OCI-LY7 (cell line): Measurements from ENCODE around the gene NT5C2. TPM values are rescaled to one million over a fixed set of nuclear protein-coding genes. Genes with fewer than 3 reads are reported as not detected.

ENCODE experiments used
- BruUV-seq: library from RNA; stranded (reverse); fragments of 400-500 nt; replicated peaks from 2 replicates; lab custom pipeline; 2021; lab: Mats Ljungman, UMichigan
- CTCF ChIA-PET: fragments of 300-600 bp; sonication (Branson Sonifier 250); formaldehyde crosslinking; loops from one replicate; lab custom pipeline; 2022; ENCODE audit warnings: antibody characterized with exemption; ENCODE audit not compliant: unreplicated experiment; lab: Charles Lee
- POLR2A ChIA-PET: fragments of 300-600 bp; sonication (Branson Sonifier 250); formaldehyde crosslinking; loops from one replicate; lab custom pipeline; 2022; ENCODE audit warnings: antibody characterized with exemption; lab: Charles Lee
- DNase-seq: peaks from one replicate; pipeline ENCODE4 v3.0.0-alpha.2; 2015; ENCODE audit warnings: low spot score
- H2AFZ ChIP-seq: fragments of 200-600 bp; sonication (generic), shearing (Covaris generic); 2 replicates; pipeline ENCODE4 v1.6.1; 2014; ENCODE audit warnings: mild to moderate bottlenecking, antibody characterized with exemption, low read length, moderate library complexity
- H3K27ac ChIP-seq: fragments of 200-600 bp; sonication (generic); 2 replicates; pipeline ENCODE4 v1.5.1; 2014; ENCODE audit warnings: mixed run types, low read depth, mild to moderate bottlenecking, moderate library complexity, low read length, inconsistent platforms; ENCODE audit not compliant: poor library complexity, severe bottlenecking
- H3K36me3 ChIP-seq: fragments of 200-600 bp; sonication (generic); 2 replicates; pipeline ENCODE4 v1.6.1; 2014; ENCODE audit warnings: mild to moderate bottlenecking, antibody characterized with exemption, low read length, moderate library complexity, mixed read lengths; ENCODE audit not compliant: insufficient read depth
- H3K4me1 ChIP-seq: fragments of 200-600 bp; sonication (generic); 2 replicates; pipeline ENCODE4 v1.5.1; 2014; ENCODE audit warnings: mild to moderate bottlenecking, low read length; ENCODE audit not compliant: insufficient read depth, poor library complexity, severe bottlenecking
- H3K4me2 ChIP-seq: fragments of 200-600 bp; sonication (generic); 2 replicates; pipeline ENCODE4 v1.6.1; 2014; ENCODE audit warnings: mild to moderate bottlenecking, low read length
- H3K4me3 ChIP-seq: fragments of 200-600 bp; sonication (generic); 2 replicates; pipeline ENCODE4 v1.5.1; 2014; ENCODE audit warnings: mild to moderate bottlenecking, low read depth, low read length; ENCODE audit not compliant: poor library complexity, severe bottlenecking
- H3K79me2 ChIP-seq: fragments of 200-600 bp; sonication (generic); 2 replicates; pipeline ENCODE4 v1.6.1; 2016; ENCODE audit warnings: low read depth, mild to moderate bottlenecking, low read length, moderate library complexity, mixed read lengths; ENCODE audit not compliant: insufficient read depth
- H3K9me2 ChIP-seq: fragments of 200-600 bp; sonication (generic); 2 replicates; pipeline ENCODE4 v1.6.1; 2016; ENCODE audit warnings: mild to moderate bottlenecking, low read length, mixed read lengths; ENCODE audit not compliant: insufficient read depth
- H3K9me3 ChIP-seq: fragments of 200-600 bp; sonication (generic); 2 replicates; pipeline ENCODE4 v1.6.1; 2014; ENCODE audit warnings: mild to moderate bottlenecking, mixed run types, low read length, mixed read lengths
- H4K20me1 ChIP-seq: fragments of 200-600 bp; sonication (generic); 2 replicates; pipeline ENCODE4 v1.6.1; 2014; ENCODE audit warnings: mild to moderate bottlenecking, antibody characterized with exemption, low read length, moderate library complexity, mixed read lengths; ENCODE audit not compliant: insufficient read depth
- EZH2phosphoT487 ChIP-seq: fragments of 200-600 bp; sonication (generic); IDR thresholded peaks from 2 replicates; pipeline ENCODE4 v1.6.1; 2018; ENCODE audit warnings: low read depth, borderline replicate concordance, mild to moderate bottlenecking, mixed run types, antibody characterized with exemption, low read length, moderate library complexity, mixed read lengths
- intact Hi-C: fragments of 100-400 bp; cut with micrococcal nuclease; formaldehyde crosslinking; loops from one replicate; pipeline ENCODE4 v1.10.0; 2022; ENCODE audit not compliant: unreplicated experiment
- total RNA-seq, 2 experiments: library from RNA; depleted of rRNA in 1 of 2; stranded (reverse); fragments of >200 nt in 1 of 2; shearing (Covaris generic) in 1 of 2; gene quantifications; 2 replicates each; pipeline ENCODE4 v1.2.3, GENCODE V29; 2014 to 2022
- TF ChIP-seq, protein P1 (sequence below): fragments of 200-600 bp; sonication (generic); conservative IDR thresholded peaks from 2 replicates; pipeline ENCODE4 v1.5.1; 2014; ENCODE audit warnings: mild to moderate bottlenecking, antibody characterized with exemption, low read length, moderate library complexity, mixed read lengths

NT5C2 gene
- total RNA-seq, 2 experiments from 2014 or later = 72.0 to 87.3 TPM

DNA sequence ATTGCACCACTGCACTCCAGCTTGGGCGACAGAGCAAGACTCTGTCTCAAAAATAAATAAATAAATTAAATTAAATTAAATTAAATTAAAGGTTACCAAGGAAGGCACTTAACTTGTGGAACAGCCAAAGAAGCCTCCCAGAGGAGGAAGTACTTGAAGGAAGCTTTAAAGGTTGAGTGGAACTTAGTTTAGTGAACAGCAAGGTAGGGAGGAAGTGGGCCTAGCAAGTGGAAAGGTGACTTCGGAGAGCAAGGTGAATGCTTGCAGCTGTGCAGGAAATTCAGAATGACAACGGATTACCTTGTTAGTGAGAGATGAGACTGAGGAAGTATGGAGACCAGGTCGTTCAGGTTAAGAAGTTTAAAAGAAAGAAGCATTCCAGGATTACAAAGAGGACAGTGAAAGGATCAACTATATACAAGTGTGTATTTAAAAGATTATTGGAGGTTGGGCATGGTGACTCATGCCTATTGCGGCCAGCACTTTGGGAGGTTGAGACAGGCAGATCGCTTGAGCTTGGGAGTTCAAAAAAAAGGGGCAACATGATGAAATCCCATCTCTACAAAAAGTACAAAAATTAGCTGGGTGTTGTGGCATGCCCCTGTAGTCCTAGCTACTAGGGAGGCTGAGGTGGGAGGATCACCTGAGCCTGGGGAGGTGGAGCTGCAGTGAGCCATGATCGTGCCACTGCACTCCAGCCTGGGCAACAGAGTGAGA, 39.9 kb upstream of the NT5C2 start:
- H3K4me2 ChIP-seq = no peak overlapping the region
- H4K20me1 ChIP-seq = no peaks in the 10 kb centered on the region
- no peaks in the 10 kb centered on the region for H3K79me2 ChIP-seq
- H3K9me2 ChIP-seq = no peaks in the 10 kb centered on the region
- H3K4me1 ChIP-seq = peaks cover 5% of the 10 kb centered on the region
- ChIA-PET POLR2A (interaction anchor here (0.9 to 1.1 kb wide), 2 partner anchors 10 to 11 kb away, joined by 3 to 4 read pairs; no protein-coding TSS in a partner anchor), CTCF (no interaction called here)
- H3K4me3 ChIP-seq = no peak overlapping the region
- no peak overlapping the region for H2AFZ ChIP-seq
- DNase-seq = peak; percentile 19
- TF ChIP-seq, protein P1, sequence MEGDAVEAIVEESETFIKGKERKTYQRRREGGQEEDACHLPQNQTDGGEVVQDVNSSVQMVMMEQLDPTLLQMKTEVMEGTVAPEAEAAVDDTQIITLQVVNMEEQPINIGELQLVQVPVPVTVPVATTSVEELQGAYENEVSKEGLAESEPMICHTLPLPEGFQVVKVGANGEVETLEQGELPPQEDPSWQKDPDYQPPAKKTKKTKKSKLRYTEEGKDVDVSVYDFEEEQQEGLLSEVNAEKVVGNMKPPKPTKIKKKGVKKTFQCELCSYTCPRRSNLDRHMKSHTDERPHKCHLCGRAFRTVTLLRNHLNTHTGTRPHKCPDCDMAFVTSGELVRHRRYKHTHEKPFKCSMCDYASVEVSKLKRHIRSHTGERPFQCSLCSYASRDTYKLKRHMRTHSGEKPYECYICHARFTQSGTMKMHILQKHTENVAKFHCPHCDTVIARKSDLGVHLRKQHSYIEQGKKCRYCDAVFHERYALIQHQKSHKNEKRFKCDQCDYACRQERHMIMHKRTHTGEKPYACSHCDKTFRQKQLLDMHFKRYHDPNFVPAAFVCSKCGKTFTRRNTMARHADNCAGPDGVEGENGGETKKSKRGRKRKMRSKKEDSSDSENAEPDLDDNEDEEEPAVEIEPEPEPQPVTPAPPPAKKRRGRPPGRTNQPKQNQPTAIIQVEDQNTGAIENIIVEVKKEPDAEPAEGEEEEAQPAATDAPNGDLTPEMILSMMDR = no peak
- no peak for TF ChIP-seq EZH2phosphoT487
- intact Hi-C loops = no loop called here
- H3K36me3 ChIP-seq = no peaks in the 10 kb centered on the region
- no TSS peak for BruUV-seq
- H3K27ac ChIP-seq = no peak overlapping the region
- no peaks in the 10 kb centered on the region for H3K9me3 ChIP-seq

DNA sequence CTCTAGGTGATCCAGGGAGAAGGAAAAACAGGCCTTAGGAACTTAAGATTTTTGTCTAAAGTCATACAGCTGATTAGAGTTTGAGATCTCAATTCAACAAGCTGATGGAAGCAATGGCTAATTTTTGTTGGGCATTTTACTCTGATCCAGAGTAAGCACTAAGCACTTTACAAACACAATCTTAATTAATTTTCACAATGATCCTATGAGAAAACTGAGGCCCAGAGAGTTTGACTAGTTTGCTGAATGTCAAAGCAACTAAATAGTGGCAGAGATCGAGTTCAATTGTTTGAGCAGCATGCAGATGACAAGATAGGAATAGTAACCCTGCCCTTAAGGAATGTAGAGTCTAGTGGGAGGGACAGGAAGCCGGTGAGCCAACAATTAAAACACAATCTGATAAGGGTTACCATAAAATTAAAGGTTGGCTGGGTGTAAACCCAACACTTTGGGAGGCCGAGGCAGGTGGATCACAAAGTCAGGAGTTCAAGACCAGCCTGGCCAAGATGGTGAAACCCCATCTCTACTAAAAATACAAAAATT, 39.1 kb upstream of the NT5C2 start:
- Histone ChIP-seq H3K79me2 (no peaks in the 10 kb centered on the region), H2AFZ (no peak overlapping the region), H3K4me1 (peaks cover 5% of the 10 kb centered on the region), H3K4me2 (no peak overlapping the region), H3K27ac (no peak overlapping the region), H4K20me1 (no peaks in the 10 kb centered on the region), H3K36me3 (no peaks in the 10 kb centered on the region), H3K9me2 (no peaks in the 10 kb centered on the region), H3K4me3 (no peak overlapping the region), H3K9me3 (no peaks in the 10 kb centered on the region)
- intact Hi-C loops = no loop called here
- TF ChIP-seq, protein P1 = no peak
- TF ChIP-seq EZH2phosphoT487 = no peak
- BruUV-seq = no TSS peak
- CTCF ChIA-PET = no interaction called here
- no peak for DNase-seq
- POLR2A ChIA-PET = interaction anchor here (0.6 kb wide), 2 partner anchors 18 to 84 kb away, joined by 3 read pairs; no protein-coding TSS in a partner anchor
